Activated CD4-positive, alpha-beta T cell treated with anti-CD3 and anti-CD28 coated beads for 1 hour (primary cell): ENCODE results near the gene EPS8L3.
A peak's percentile ranks its signal among the peaks of the same experiment; 100 is the strongest.
"Not testable (repeated sequence)": the region's sequence is repeated elsewhere in the genome, so short reads cannot be mapped to it uniquely, and the experiment has no call there.

Source experiments
- DNase-seq: peaks from one replicate; pipeline ENCODE4 v3.0.0-alpha.2; 2020

The EPS8L3 gene

DNA sequence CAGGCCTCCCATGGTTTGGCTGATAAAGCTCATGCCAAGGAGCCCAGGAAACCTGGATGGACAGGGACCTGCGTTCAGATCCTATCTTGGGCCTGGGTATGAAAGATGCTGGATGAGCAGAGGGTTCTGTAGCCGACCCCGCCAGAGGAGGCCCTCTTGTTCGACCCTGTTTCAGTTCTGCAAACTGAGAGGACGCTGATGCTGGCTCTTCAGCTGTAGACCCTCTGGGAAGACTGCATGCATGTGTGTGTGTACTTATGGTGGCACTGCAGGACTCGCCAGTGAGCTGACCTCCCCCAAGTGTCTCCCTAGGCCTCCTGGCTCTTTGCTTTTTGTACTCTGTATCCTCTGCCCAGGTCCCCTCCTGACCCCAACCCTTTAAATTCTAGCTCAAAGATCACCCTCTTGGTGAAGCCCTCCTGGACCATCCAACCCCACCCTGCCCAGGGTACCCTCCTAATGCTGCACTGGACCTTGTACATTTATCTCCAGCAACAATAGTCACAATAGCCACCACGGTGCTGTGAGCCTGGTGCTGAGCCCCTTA lies 1.6 kb downstream of the EPS8L3 start:
- DNase-seq: no peak

DNA sequence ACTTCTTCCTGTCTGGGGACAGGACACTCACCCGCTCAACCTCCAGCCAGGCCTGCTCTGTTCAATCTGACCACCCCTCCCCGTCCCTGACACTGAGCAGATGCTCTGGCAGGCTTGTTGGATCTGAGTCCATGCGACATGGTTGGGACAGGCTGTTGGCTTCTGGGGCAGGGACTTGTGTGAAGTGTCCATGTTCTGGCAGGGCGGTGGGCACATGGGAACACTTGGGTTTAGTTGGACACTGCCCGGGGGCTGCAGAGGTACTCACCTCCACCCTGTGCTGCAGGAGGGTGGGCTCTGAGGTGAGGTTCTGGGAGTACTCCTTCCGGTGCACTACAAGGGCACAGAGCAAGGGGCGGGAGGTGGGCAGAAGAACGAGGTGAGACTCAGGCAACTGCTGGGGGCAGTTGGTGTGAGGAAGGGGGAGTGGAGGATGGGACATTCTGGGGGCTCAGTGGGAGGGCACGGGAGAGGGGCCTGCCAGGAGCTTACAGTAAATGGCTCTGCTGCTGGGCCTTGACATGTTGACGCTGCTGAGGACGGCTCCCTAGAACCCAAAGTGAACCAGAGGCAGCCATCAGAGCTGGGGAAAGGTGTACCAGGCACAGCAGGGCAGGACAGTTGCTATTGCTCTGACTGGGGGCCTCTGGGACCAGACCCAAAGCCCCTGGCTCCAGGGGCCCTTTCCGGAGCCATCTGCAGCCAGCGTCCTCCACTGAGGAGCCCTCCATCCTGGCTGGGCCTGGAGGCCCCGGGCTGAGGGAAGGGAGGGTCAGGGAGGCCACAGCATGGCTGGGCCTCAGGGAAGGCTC lies 2.3 kb downstream of the EPS8L3 start:
- DNase-seq: no peak

- no peak for DNase-seq
These were observed 3.0 kb downstream of the EPS8L3 start for GRCh38 chr1:109760581-109761226.

DNA sequence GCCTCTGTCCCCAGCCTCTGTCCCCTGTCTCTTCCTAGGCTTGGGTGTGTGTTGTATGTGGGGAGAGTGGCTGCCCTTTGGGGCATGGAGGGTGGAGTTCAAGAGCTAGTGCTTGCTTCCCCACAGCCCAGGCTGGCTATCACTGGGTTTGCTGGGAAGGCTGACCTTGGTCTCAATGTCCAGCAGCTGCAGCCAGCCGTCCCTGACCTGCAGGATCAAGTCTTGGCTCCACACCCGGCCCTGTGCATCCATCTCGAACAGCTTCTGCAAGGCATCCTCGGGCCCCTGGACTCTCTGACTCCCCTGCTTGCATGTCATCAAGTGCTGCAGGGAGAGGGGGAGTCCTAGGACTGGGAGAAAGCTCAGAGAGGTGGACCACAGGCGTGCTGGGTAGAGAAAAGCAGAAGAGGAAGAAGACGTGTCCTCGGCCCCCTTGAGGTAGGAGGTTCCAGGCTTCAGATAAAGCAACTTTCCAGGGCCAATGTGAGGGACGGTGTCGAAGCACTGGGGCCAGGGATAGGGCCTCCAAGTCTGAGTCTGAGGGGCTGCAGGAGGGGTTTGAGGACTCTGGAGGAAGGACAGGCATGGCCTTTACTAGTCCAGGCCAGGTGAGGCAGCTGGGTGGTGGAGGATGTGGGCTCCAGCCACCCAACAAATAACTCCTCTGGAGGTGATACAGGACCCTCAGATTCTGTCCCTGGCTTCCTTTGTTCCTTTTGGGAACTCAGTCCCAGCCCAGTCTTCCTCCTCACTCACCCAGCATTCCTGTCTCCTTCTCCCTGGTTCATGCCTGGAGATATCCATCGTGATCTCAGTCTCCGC lies 4.0 kb downstream of the EPS8L3 start:
- DNase-seq: no peak

GRCh38 chr1:109757936-109758786 lies 5.6 kb downstream of the EPS8L3 start:
- no peak for DNase-seq

DNA sequence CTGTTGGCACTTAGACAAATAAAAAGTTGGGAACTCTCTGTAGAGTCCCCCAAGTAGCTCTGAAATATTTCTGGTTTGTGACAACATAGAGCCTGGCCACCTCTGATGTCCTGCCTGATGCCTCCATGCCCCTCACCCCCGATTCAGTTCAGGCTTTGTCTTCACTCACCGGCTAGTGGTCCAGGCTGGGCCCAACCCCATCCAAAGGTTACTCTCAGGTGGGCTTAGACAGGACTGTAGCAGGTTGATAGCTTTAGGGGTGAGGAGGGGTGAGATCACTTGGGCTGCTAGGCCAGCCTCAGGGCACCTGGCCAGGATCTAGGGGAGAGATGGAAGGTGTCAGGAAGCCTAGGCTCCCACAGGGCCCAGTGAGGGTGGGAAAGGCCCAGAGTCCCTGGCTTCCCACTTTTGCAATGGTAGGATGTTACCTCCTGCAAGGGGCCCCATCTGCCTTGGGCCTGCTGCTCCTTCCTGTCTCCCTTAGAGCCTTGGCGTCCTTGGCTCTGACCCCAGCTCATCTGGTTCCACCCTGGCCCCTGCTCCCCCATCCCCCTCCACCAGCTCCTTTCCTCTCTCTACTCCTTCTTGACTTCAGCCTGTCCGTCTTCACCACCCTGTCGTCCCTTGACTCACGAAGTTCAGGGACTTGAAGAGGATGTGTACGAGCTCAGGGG lies 6.7 kb downstream of the EPS8L3 start:
- DNase-seq: no peak

DNA sequence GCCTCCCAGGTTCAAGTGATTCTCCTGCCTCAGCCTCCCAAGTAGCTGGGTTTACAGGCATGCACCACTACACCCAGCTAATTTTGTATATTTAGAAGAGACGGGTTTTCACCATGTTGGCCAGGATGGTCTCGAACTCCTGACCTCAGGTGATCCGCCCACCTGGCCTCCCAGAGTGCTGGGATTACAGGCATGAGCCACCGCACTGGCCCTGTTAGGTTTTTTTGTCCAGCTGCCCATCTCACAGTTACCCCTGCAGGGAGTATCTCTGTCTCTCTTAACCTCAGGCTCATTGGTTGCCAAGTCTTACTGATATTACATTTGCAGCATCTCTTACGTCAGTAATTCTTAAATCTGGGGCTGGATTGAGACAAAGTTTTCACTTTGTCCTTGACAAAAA lies 7.4 kb downstream of the EPS8L3 start:
- DNase-seq: not testable (repeated sequence)

GRCh38 chr1:109754738-109755137 lies 9.0 kb downstream of the EPS8L3 start:
- no peak for DNase-seq

GRCh38 chr1:109751531-109752260 lies 12.0 kb downstream of the EPS8L3 start:
- peak; percentile 3 for DNase-seq

- no peak for DNase-seq
These were observed 12.8 kb downstream of the EPS8L3 start for GRCh38 chr1:109750920-109751319.

GRCh38 chr1:109750241-109750882 lies 13.4 kb downstream of the EPS8L3 start:
- no peak for DNase-seq

DNA sequence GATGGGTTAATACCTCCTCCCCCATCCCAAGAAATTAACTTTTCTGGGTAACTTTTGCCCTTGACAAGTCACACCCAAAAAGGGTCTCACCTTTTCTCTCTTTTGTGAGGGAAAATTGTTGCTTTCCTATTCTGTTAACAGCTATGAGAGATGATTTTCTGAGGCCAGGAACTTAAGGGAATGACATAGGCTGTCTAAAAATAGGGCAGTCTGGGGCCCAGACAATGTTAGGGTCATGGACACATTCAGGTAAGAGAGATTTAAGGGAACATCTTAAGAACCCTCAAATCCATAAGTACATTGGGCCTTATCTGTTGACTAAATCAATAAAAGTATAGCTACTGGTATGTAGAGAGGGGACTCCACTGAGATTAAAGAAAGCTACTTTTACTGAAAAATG lies 14.5 kb downstream of the EPS8L3 start:
- DNase-seq: no peak

- not testable (repeated sequence) for DNase-seq
These were observed 15.4 kb downstream of the EPS8L3 start for GRCh38 chr1:109748311-109748710.

DNA sequence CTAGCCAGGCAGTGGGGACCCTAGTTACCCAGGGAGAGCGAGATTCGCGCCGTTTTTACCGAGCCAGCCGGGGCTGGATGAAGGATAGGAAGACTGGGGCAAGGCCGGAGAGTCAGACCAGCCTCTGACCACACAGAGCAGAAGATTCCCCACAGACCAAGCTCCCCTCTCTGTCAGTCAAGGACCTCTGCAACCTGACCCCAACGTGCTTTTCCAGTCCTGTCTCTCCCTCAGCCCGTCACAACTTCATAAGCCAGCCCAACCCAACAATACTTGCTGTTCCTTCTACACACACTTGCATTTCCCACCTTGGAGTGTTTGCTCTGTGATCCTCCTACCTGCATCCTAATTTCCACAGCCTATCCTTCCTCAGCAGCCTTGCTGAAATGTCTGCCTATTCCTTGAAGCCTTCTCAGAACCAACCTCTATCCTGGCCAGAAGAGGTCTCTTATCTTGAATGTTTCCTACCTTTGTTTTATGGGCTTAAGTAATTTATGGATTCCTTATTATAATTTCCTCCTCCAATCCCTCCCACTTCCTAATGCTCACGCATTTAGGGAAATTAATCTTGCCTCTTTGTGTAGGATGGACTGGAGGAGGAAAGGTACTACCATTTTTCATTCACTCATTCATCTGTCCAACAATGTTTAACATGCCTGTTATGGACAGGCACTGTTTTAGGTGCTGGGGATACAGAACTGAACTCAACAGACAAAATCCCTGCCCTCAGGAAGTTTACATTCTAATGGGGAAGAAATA lies 22.9 kb downstream of the EPS8L3 start, which contains the start of gene GSTM3:
TSS of gene GSTM3 (minus strand) at position 424 of the 759 bp plus-strand sequence. CDS start 751 bp downstream, outside the sequence.
- no peak for DNase-seq

GRCh38 chr1:109739738-109740614 lies 23.7 kb downstream of the EPS8L3 start:
- peak; percentile 76 for DNase-seq

GRCh38 chr1:109733236-109733870 lies 30.4 kb downstream of the EPS8L3 start:
- DNase-seq: no peak

- DNase-seq: no peak
These were observed 31.3 kb downstream of the EPS8L3 start for GRCh38 chr1:109732390-109732881.

DNA sequence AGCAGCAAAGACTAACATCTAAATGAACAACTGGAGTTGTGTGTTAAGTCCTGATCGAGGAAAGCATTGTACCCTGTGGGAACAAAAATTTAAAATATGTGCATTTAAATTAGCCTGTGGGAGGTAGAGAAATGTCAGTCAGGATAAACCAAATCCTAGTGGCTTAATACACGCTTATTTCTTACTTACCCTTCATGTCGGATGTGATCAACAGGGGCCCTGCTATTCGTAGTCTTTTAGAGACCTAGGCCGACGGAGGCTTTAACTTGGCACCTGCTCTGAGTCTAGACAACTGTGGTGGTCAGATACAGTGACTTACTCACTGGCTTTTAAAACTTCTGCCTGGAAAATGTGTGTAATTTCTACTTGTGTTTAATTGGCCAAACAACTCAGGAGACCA lies 33.1 kb downstream of the EPS8L3 start:
- DNase-seq: no peak
